HG03575 (cell line): Measurements from ENCODE around the gene PLD4.

ENCODE experiments used
- ATAC-seq: cut with Tn5 transposase; IDR thresholded peaks from one replicate; pipeline ENCODE4 v1.9.1; 2021; ENCODE audit not compliant: unreplicated experiment, insufficient number of reproducible peaks, low FRiP score; ENCODE audit errors: extremely low read depth

Gene PLD4

DNA sequence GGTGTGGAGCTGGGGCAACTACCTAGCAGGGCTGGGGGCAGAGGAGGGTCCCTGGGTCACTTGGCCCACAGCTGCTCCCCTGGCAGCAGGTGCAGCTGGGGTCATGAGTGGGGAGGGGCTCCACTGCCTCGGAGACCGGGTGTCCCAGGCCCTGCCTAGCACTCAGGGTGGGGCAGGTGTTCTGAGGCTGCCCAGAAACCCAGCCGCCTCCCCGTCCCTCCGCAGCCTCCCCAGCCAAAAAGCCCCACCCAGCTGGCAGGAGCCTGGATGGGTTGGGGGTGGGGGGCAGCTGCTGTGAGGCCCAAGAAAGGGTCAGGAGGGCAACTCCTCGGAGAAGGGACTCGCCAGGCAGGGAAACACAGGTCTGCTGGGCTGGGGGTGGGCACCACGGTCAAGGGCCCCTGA lies 42.3 kb downstream of the PLD4 start:
- ATAC-seq, result no peak

GRCh38 chr14:104967386-104968152 lies 42.9 kb downstream of the PLD4 start:
- no peak for ATAC-seq

DNA sequence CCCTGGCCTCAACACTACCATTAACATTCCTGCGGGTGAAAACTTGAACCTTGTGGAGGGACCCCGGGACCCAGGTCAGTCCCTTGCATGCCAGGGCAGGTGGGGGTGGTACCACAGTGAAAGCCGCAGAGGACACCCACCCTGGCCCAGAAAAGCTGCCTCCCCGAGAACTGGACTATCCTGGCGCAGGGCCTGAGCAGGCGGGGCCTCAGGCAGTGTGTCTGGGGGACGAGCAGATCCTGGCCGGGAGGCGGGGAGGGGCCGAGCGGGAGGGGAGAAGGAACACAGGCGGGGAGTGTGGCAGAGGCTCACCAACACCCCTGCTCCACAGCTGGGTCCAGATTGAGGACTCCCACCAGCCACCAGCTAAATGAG lies 43.5 kb downstream of the PLD4 start:
- ATAC-seq, result no peak

DNA sequence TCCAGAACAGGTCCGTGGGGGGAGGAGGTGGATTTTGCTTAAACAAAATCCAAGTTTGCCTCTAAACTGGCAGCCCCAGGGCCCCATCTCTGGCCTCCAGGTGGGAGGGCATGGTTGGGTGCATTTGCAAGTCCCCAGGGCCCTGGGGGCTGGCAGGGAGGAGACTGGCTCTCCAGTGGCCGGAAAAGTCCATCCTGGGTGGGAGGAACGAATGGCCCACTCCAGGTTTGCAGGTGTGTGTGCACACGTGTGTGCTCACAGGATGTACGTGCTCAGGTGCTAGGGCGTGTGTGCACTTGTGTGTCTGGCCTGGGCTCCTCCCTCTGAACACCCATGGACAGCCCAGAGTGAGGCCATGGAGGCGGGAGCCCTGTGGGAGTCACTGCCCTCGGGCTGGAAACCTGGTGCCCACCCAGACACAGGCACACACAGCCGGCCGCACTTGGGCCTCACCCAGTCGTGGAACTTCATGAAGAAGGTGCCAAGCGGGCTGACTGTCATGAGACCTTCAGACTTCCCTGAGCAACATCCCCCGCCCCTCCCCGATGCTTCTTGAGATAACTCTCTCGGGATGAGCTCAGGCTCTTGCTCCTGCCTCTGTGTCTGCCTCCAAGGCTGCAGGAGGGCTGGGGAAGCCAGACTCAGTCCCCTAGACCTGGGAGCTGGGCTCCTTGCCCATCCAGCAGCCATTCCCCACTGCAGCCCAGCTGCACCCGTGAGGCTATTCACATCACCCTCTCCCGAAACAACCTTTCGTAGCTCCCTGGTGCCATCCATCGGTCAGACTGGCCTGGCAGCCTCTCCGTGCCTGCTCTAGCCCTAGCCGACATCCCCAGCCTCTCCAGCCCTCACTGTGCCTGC lies 44.1 kb downstream of the PLD4 start:
- no peak for ATAC-seq

GRCh38 chr14:104969741-104970230 lies 45.1 kb downstream of the PLD4 start:
- ATAC-seq, result no peak

- no peak for ATAC-seq
These were observed 45.8 kb downstream of the PLD4 start for GRCh38 chr14:104970231-104971068.

- ATAC-seq, result no peak
These were observed 47.0 kb downstream of the PLD4 start for GRCh38 chr14:104971447-104972240.

DNA sequence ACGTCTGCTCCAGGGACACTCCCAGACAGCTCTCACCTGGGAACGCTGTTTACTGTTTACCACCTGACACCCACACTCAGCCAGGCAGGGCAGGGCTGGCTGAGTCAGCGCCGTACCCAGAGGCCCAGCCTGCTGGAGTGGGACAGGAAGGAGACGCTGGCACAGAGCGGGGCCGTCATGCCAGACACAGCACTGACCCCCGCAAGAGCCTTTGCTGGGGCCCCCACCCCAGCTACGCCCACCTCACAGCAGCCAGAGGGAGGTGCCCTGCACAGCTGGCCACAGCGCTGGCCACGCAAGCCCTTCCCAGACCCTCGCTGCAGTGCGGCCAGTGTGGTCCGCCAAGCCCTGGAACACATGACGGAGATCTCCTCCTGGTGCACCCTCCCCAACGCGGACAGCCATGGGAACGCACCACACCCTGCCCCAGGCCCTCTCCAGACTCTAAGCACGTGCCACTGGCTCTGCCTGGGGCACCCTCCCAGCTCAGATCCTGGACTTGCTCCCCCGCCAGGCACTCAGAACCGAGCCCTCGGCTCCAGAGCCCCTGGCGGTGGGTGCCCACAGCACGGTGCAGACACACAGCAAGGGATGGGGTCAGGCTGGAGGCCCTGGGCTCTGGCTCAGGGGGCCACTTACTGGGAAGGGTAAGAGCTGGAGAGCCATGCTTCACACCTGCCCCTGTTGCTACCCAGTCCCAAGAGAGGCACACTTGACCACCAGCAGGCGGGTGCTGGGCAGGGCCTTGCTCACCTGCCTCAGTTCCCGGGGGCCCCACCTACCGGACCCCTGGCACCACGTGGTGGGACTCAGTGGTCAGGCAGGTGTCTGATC lies 47.8 kb downstream of the PLD4 start:
- no peak for ATAC-seq

DNA sequence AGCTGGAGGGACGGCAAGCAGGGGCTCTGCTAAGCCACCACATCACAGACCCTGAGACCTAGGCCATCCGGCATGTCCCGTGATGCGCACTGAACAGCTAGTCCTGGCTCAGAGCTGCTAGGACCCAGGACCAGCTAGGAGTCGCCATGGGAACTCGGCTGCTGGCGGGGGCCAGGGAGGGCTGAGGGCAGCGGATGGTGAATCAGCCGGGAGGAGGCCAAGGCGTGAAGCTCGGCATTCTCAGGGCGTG lies 48.4 kb downstream of the PLD4 start:
- no peak for ATAC-seq

DNA sequence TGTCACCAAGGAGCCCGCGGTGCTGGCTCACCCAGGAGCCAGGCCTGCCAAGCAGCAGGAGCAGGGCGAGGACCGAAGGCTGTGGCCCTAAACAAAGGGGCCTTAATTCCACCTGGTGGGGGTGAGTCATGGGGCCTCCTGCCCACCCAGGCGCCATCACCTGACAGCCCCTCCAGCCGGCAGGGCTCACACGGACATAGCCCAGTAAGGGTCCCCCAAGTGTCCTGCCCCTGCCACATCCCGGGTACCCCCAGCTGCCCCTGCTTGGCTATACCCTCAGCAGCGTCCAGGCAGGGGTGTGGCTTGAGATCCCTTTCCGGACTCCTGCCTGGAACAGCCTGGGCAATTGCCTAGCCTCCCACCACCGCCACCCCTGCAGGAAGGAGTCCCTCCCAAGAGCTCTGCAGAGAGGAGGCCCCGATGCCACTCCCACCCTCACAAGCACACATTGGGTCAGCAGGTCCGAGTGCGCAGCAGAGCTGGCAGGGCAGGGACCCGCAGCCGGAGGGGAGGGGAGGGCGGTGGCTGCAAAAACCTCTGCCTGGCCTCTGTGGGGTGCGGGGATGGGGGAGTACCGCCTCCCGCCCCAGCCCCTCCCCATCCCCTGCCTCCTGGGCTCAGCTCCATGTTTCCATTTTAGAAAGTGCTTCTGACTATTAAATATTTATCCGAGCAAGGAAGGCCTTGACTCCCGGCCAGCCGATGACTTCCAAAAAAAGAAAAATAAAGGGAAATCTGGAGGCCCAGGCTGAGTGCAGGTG lies 48.9 kb downstream of the PLD4 start:
- ATAC-seq, result no peak

DNA sequence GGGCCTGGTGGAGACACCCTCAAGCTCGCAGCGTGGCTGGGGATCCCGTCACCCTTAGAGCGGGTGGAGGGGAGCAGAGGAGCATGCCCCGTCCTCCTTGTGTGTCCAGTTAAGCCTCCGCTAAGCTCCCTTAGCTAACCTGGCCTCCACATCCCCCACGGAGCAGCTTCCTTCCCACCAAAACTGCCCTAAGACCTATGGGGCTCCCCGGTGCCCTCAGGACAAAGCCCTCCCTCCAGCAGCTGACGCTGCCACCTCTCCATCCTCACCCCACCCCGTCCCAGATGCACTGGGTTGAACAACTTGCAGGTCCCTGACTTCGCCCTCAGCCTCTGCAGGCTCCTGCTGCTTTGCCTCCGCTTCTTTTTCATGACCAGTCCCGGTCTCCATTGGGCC lies 49.5 kb downstream of the PLD4 start:
- no peak for ATAC-seq

DNA sequence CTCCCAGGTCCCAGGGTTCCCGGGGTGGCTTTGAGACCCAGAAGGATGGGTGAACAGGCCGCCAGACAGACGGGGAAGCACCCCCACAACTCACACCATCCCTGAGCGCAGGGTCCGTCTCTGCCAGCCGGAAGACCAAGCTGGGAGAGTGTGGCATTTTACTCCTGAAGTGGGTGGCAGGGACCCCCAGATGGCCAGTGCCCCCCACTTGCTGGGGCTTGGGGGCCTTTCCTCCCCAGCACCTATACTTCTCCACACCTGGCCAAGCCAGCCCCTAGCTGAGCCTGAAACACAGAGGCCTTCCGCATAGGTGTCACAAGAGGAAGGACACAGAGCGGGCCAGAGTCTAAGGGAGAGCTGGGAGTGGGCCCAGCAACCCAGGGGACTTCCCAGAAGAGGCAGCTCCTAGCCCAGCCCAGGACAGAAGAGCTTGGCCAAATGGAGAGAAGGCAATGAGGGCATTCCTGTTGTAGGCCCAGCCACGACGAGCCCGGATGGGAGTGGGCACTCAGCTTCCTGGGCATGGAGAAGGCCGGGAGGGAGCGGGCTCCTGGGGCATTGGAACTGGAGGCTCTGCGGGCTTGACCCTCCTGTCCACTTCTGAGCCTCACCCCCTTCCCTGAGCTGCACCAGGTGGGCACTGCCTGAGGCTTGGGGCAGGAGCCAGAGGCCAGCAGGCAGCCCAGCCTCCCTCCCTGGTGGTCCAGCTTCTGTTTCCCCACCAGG lies 50.1 kb downstream of the PLD4 start:
- ATAC-seq, result no peak

DNA sequence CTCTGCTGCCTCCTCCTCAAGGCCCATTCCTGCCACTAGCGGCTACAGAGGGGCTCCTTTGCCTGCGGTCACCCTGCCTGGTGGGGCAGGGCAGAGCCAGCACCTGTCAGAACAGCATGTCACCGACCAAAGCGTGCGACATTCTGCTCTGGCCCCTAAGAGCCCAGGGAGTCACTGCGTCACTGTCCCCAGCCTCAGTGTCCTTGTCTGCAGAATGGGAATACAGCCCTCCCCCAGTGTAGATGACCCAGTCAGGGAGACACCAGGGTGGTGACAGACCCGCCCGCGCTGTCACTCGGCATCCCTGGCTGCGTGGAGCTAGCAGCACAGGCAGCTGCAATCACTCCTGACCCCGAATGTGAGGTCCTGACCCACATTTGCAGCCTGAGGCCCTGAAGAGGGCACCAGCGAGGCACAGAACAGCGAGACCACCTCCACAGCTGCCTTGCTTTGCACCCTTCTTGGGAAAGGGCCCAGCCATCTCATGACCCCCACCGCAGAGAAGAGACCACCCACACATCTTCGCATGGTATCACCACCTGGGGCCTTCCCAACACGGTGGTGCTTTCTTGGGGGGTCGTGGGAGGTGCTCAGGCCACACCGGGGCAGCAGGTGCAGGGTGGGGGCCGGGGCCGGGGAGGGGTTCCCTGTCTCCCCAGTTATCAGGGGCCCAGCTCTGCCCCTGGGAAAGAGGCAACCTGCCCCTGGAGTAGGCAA lies 51.0 kb downstream of the PLD4 start:
- no peak for ATAC-seq

DNA sequence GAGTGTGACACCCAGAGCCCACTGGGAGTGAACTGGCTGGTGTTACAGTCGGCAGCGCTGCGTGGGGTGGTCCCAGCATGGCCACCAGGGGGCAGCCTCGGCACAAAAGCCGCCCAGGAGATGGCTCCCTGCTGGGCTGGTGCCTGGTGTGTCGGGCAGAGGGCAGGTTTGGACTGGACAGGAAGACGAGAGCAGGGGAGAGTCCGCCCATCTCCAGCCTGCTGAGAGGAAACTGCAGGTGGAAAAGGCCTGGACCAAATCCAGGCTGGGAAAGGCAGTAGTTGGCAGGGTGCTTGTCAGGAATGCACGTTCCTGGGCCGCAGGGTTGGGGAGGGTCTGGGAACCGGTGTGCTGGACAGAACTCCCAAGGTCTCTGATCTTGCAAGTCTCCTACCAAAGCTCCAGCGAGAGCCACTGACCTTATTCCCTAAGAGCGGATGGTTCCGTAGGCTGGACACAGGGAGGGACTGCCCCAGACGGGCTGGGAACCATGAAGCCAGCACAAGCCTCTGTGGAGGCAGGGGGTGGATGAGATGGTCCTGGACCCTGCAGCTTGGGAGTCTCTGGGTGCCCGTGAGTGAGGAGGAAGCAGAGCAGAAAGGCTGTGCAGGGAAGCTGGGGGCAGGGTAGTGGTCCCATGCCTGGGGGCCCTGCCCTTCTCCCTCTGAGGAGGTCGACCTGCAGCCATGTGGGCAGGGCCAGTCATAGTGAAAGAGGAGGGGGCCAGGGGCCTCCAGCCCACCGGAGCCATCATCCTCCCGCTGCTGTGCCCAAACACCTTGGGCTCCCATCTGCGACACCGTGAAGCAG lies 51.7 kb downstream of the PLD4 start:
- ATAC-seq, result no peak

- ATAC-seq, result no peak
These were observed 52.5 kb downstream of the PLD4 start for GRCh38 chr14:104977008-104977680.
